ENCODE data around the gene UBAP2.
"Not testable (repeated sequence)": the region's sequence is repeated elsewhere in the genome, so short reads cannot be mapped to it uniquely, and the experiment has no call there.

The UBAP2 gene

DNA sequence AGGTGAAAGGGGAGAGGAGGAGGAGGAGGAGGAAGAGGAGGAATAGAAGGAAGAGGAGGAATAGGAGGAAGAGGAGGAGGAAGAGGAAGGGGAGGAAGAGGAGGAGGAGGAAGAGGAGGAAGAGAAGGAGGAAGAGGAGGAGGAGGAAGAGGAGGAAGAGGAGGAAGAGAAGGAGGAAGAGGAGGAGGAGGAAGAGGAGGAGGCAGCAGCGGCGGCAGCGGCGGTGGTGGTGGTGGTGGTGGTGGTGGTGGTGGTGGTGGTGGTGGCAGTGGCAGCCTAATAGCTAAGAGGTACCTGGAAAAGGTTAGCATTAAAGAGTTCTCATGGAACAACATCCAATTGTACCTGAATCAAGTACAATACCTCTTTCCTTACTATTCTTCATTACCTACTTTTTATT lies 32.5 kb downstream of the UBAP2 start:
- H3K9me3 ChIP-seq (ENCODE audit: low read length): no peaks in the 10 kb centered on the region
- peaks cover 3% of the 10 kb centered on the region for H3K36me3 ChIP-seq (ENCODE audit: insufficient read depth, low read length)
- H3K4me1 ChIP-seq (ENCODE audit: insufficient read depth, low read length): no peaks in the 10 kb centered on the region
- H3K27me3 ChIP-seq (ENCODE audit: control insufficient read depth in 1 of 2, insufficient read depth in 2 of 2, low read length in 2 of 2): no peaks in the 10 kb centered on the region
- no peak overlapping the region for H3K4me3 ChIP-seq (ENCODE audit: low read depth in 1 of 2, low read length in 2 of 2)
- H3K27ac ChIP-seq (ENCODE audit: low read depth, low read length): no peak overlapping the region
- H3K9ac ChIP-seq (ENCODE audit: low read length): no peak overlapping the region

DNA sequence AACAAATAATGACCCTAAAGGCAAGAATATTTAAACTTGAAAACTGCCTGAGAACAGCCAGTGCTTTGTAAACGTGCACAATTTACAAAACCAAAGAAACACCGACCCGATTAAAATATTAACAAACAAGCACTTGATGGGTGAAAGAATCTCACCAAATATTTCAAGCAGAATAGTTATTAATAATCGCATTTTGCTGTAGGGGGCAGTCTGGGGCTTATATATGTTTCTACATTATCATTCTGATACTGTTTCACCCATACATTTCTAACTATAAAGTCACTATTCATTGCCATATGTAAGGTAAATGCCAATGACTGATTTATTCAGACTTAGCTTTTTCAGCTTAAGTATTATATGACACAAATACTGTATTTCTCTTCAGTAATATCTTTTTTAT lies 37.7 kb downstream of the UBAP2 start:
- H3K36me3 ChIP-seq (ENCODE audit: insufficient read depth, low read length): peaks cover 3% of the 10 kb centered on the region
- no peak overlapping the region for H3K9ac ChIP-seq (ENCODE audit: low read length)
- H3K9me3 ChIP-seq (ENCODE audit: low read length): no peaks in the 10 kb centered on the region
- no peak overlapping the region for H3K27ac ChIP-seq (ENCODE audit: low read depth, low read length)
- no peak overlapping the region for H3K4me3 ChIP-seq (ENCODE audit: low read depth in 1 of 2, low read length in 2 of 2)
- no peaks in the 10 kb centered on the region for H3K4me1 ChIP-seq (ENCODE audit: insufficient read depth, low read length)
- H3K27me3 ChIP-seq (ENCODE audit: control insufficient read depth in 1 of 2, insufficient read depth in 2 of 2, low read length in 2 of 2): no peaks in the 10 kb centered on the region

DNA sequence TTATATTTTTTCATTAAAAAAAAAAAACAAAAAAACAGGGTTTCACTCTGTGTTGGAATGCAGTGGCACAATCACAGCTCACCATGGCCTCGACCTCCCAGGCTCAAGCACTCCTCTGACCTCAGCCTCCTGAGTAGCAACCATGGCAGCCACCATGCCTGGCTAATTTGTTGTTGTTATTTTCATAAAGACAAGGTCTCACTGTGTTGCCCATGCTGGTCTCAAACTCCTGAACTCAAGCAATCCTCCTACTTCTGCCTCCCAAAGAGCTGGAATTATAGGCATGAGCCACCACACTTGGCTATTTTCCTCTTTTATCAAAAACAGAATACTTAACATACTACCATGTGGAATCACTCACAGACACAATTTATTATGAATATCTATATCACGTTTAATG lies 46.7 kb downstream of the UBAP2 start:
- Histone ChIP-seq H3K4me3 (ENCODE audit: low read depth in 1 of 2, low read length in 2 of 2) (no peak overlapping the region), H3K27ac (ENCODE audit: low read depth, low read length) (no peak overlapping the region), H3K36me3 (ENCODE audit: insufficient read depth, low read length) (no peaks in the 10 kb centered on the region)

DNA sequence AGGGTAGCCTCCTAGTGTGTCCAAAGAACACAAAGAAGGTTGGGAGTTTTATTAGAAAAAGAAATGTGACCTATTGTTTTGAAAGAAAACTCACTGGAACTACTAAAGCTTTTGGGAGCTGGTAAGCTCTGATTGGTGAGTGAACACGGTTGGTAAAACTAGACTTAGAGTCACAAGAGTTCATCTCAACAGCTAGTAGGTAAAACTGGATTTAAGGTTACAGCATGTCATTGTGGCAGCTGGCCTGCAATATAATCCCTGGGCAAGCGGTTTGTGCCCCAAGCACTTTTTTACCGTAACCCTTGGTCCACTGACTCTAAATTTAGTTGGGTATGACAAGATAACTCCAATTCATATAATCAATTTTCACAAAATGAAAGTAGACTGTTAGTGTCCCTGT lies 47.4 kb downstream of the UBAP2 start:
- Histone ChIP-seq H3K9ac (ENCODE audit: low read length) (no peak overlapping the region), H3K27ac (ENCODE audit: low read depth, low read length) (no peak overlapping the region)

More for the DNA sequence above, 46.7 kb downstream of the UBAP2 start:
- Histone ChIP-seq H3K4me1 (ENCODE audit: insufficient read depth, low read length) (no peaks in the 10 kb centered on the region), H3K27me3 (ENCODE audit: control insufficient read depth in 1 of 2, insufficient read depth in 2 of 2, low read length in 2 of 2) (no peaks in the 10 kb centered on the region), H3K9me3 (ENCODE audit: low read length) (no peaks in the 10 kb centered on the region), H3K9ac (ENCODE audit: low read length) (no peak overlapping the region)

DNA sequence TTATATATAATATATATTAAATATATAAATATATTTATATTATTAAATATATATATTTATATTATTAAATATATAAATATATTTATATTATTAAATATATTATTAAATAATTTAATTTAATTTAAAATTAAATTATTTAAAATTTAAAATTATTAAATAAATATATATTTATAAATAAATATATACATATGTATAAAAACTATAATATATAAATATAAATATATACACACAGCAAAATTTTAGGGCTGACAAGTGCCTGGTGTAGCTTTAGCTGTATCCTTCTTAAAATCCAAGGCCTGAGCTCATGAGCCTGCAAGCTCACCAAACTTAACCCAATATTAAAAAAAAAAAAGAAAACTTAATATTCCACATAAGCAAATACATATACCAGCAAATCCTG lies 53.2 kb downstream of the UBAP2 start:
- Histone ChIP-seq H3K27ac (ENCODE audit: low read depth, low read length) (no peak overlapping the region), H3K9me3 (ENCODE audit: low read length) (no peaks in the 10 kb centered on the region), H3K36me3 (ENCODE audit: insufficient read depth, low read length) (peaks cover 7% of the 10 kb centered on the region), H3K9ac (ENCODE audit: low read length) (no peak overlapping the region), H3K4me1 (ENCODE audit: insufficient read depth, low read length) (no peaks in the 10 kb centered on the region), H3K27me3 (ENCODE audit: control insufficient read depth in 1 of 2, insufficient read depth in 2 of 2, low read length in 2 of 2) (no peaks in the 10 kb centered on the region), H3K4me3 (ENCODE audit: low read depth in 1 of 2, low read length in 2 of 2) (no peak overlapping the region)

More for the DNA sequence above, 47.4 kb downstream of the UBAP2 start:
- Histone ChIP-seq H3K36me3 (ENCODE audit: insufficient read depth, low read length) (peaks cover under 1% of the 10 kb centered on the region), H3K4me1 (ENCODE audit: insufficient read depth, low read length) (no peaks in the 10 kb centered on the region), H3K27me3 (ENCODE audit: control insufficient read depth in 1 of 2, insufficient read depth in 2 of 2, low read length in 2 of 2) (no peaks in the 10 kb centered on the region), H3K4me3 (ENCODE audit: low read depth in 1 of 2, low read length in 2 of 2) (no peak overlapping the region), H3K9me3 (ENCODE audit: low read length) (no peaks in the 10 kb centered on the region)

DNA sequence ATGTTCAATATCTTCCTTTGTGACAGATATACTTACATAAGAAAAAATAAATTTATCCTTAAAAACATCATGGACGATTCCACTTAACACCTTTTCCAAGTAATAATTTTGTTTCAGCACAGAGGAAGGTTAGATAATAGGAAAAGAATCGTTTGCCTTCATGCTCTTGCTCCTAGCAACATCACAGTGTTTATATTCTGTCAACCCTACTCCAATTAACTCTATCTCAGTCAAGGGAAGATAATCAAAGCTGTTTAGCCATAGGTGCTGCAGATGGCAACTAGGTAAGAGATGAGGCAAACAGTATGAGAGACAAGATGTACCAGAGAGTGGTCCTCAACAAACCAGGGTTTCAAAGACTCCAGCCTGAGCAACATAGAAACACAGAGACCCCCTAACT lies 55.6 kb downstream of the UBAP2 start:
- no peak overlapping the region for H3K4me3 ChIP-seq (ENCODE audit: low read depth in 1 of 2, low read length in 2 of 2)
- no peaks in the 10 kb centered on the region for H3K9me3 ChIP-seq (ENCODE audit: low read length)
- no peaks in the 10 kb centered on the region for H3K27me3 ChIP-seq (ENCODE audit: control insufficient read depth in 1 of 2, insufficient read depth in 2 of 2, low read length in 2 of 2)
- peaks cover 11% of the 10 kb centered on the region for H3K36me3 ChIP-seq (ENCODE audit: insufficient read depth, low read length)
- H3K9ac ChIP-seq (ENCODE audit: low read length): no peak overlapping the region
- H3K27ac ChIP-seq (ENCODE audit: low read depth, low read length): no peak overlapping the region
- H3K4me1 ChIP-seq (ENCODE audit: insufficient read depth, low read length): no peaks in the 10 kb centered on the region

DNA sequence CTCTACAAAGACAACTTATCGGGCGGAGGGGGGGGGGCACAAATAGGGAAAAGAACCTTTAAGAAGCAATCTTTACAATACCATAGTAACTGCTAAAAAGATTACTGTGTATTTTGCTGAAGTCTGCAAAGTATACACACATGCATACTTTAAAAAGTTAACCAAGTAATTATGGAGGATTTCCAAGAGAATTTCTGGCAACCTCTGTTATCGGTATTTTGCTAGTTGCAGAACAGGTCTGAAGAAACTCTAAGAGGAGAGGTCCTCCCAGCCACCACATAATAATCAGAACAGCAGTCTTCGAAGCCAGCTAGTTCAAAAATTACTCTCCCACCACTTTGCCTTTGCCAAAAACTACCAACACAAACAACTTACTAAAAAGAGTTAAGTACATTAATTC lies 56.1 kb downstream of the UBAP2 start:
- H3K27ac ChIP-seq (ENCODE audit: low read depth, low read length): no peak overlapping the region
- H3K36me3 ChIP-seq (ENCODE audit: insufficient read depth, low read length): peaks cover 11% of the 10 kb centered on the region
- no peak overlapping the region for H3K4me3 ChIP-seq (ENCODE audit: low read depth in 1 of 2, low read length in 2 of 2)
- H3K27me3 ChIP-seq (ENCODE audit: control insufficient read depth in 1 of 2, insufficient read depth in 2 of 2, low read length in 2 of 2): no peaks in the 10 kb centered on the region
- no peaks in the 10 kb centered on the region for H3K4me1 ChIP-seq (ENCODE audit: insufficient read depth, low read length)
- H3K9me3 ChIP-seq (ENCODE audit: low read length): no peaks in the 10 kb centered on the region
- H3K9ac ChIP-seq (ENCODE audit: low read length): no peak overlapping the region

DNA sequence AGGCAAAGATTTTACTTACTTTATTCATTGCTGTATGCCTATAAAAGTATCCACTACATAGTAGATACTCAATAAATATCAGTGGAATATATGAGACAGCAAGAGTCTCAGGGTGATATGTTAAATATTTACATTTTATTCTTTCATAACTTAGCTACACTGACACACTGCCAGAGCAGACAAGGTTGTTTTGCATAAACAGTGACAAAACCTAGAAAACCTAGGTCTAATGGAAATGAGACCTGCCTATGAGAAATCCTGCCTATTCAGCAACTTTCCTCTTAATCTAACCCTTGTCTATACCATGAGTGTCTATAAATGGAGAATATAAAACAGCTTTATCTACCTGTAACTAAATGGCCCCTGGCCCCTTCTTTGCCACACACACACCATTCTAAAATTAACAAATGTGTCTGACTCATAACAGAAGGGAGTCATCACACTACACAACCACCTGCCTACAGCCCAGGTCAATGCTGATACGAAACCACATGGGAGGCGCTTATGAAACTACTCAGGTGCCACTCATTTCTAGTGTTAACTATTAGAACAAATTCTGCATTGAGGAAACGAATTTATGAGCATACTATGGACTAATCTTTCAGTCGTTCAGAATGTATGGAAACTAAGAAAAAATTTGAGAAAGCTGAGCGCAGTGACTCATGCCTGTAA lies 60.3 kb downstream of the UBAP2 start:
- H3K9ac ChIP-seq (ENCODE audit: low read length): no peak overlapping the region
- no peaks in the 10 kb centered on the region for H3K9me3 ChIP-seq (ENCODE audit: low read length)
- H3K27ac ChIP-seq (ENCODE audit: low read depth, low read length): no peak overlapping the region
- no peaks in the 10 kb centered on the region for H3K27me3 ChIP-seq (ENCODE audit: control insufficient read depth in 1 of 2, insufficient read depth in 2 of 2, low read length in 2 of 2)
- H3K4me3 ChIP-seq (ENCODE audit: low read depth in 1 of 2, low read length in 2 of 2): no peak overlapping the region
- H3K4me1 ChIP-seq (ENCODE audit: insufficient read depth, low read length): no peaks in the 10 kb centered on the region
- peaks cover 27% of the 10 kb centered on the region for H3K36me3 ChIP-seq (ENCODE audit: insufficient read depth, low read length)

DNA sequence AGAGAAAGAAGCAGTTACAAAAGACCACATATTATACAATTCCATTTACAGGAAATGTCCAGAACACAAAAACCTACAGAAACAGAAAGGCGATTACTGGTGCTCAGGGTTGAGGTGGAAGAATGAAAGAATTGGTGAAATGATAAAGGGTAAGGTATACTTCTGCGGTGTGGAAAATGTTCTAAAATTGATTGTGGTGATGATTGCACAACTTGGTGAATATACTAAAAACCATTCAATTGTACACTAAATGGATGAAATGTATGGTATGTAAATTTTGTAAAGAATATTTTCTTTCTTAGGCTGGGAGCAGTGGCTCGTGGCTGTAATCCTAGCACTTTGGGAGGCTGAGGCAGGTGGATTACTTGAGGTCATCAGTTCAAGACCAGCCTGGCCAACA lies 72.3 kb downstream of the UBAP2 start:
- no peaks in the 10 kb centered on the region for H3K9me3 ChIP-seq (ENCODE audit: low read length)
- H3K27me3 ChIP-seq (ENCODE audit: control insufficient read depth in 1 of 2, insufficient read depth in 2 of 2, low read length in 2 of 2): no peaks in the 10 kb centered on the region
- H3K4me1 ChIP-seq (ENCODE audit: insufficient read depth, low read length): no peaks in the 10 kb centered on the region
- H3K9ac ChIP-seq (ENCODE audit: low read length): no peak overlapping the region
- no peaks in the 10 kb centered on the region for H3K36me3 ChIP-seq (ENCODE audit: insufficient read depth, low read length)
- H3K27ac ChIP-seq (ENCODE audit: low read depth, low read length): no peak overlapping the region
- H3K4me3 ChIP-seq (ENCODE audit: low read depth in 1 of 2, low read length in 2 of 2): no peak overlapping the region

DNA sequence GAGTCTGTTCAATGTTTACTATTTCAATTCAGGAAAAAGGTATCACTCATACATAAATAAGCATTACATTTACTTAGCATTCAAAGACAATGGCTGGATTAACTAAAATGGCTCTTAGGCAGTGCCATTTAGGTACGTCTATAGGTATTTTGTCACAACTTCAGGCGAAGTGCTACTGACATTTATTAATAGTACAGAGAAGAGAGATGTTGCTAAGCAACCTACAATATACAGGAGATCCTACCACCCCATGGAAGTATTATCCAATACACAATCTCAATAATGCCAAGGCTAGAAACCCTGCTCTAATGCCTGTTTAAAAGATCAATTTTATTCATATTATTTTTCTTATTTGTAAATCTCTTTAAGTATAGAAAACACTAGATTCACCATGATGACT lies 76.0 kb downstream of the UBAP2 start:
- H3K9me3 ChIP-seq (ENCODE audit: low read length): no peaks in the 10 kb centered on the region
- H3K36me3 ChIP-seq (ENCODE audit: insufficient read depth, low read length): no peaks in the 10 kb centered on the region
- H3K27me3 ChIP-seq (ENCODE audit: control insufficient read depth in 1 of 2, insufficient read depth in 2 of 2, low read length in 2 of 2): no peaks in the 10 kb centered on the region
- no peak overlapping the region for H3K4me3 ChIP-seq (ENCODE audit: low read depth in 1 of 2, low read length in 2 of 2)
- no peak overlapping the region for H3K27ac ChIP-seq (ENCODE audit: low read depth, low read length)
- no peak overlapping the region for H3K9ac ChIP-seq (ENCODE audit: low read length)
- H3K4me1 ChIP-seq (ENCODE audit: insufficient read depth, low read length): no peaks in the 10 kb centered on the region

DNA sequence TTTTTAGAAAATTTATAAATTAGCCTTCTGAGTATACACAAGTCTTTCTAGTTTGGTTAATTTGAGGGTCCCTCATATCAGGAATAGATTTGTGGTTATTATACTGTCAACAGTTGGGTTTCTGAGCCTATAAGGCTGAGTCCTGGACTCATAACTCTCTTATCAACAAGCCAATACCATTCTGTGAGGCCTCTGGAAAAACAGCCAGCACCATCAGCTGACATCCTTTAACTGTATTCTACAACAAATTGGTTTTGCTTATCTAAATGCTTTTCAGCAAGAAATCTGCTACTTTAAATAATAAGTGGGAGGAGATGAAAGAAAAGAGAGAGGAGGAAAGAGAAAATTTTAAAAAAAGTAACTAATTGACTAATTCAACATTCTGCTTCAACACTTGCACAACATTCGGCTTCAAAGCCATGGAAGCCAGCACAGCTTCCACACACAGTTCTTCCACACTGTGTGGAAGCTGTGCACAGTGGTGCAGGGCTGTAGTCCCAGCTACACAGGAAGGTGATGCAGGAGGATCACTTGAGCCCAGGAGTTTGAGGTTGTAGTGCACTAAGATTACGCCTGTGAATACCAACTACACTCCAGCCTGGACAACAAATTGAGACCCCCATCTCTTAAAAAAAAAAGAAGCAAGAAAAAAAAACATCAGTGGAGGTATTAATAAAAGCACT lies 84.5 kb downstream of the UBAP2 start:
- no peaks in the 10 kb centered on the region for H3K36me3 ChIP-seq (ENCODE audit: insufficient read depth, low read length)
- no peaks in the 10 kb centered on the region for H3K4me1 ChIP-seq (ENCODE audit: insufficient read depth, low read length)
- no peaks in the 10 kb centered on the region for H3K9me3 ChIP-seq (ENCODE audit: low read length)
- H3K4me3 ChIP-seq (ENCODE audit: low read depth in 1 of 2, low read length in 2 of 2): no peak overlapping the region
- H3K9ac ChIP-seq (ENCODE audit: low read length): no peak overlapping the region
- no peak overlapping the region for H3K27ac ChIP-seq (ENCODE audit: low read depth, low read length)
- H3K27me3 ChIP-seq (ENCODE audit: control insufficient read depth in 1 of 2, insufficient read depth in 2 of 2, low read length in 2 of 2): no peaks in the 10 kb centered on the region

DNA sequence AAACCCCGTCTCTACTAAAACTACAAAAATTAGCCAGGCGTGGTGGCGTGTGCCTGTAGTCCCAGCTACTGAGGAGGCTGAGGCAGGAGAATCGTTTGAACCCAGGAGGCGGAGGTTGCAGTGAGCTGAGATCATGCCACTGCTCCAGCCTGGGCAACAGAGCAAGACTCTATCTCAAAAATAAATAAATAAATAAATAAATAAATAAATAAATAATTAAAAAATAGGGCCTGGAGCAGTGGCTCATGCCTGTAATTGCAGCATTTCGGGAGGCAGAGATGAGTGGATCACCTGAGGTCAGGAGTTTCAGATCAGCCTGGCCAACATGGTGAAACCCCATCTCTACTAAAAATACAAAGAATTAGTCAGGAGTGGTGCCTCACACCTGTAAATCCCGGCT lies 86.2 kb downstream of the UBAP2 start:
- H3K4me3 ChIP-seq (ENCODE audit: low read depth in 1 of 2, low read length in 2 of 2); H3K27me3 ChIP-seq (ENCODE audit: control insufficient read depth in 1 of 2, insufficient read depth in 2 of 2, low read length in 2 of 2); H3K9me3 ChIP-seq (ENCODE audit: low read length); H3K4me1 ChIP-seq (ENCODE audit: insufficient read depth, low read length); H3K9ac ChIP-seq (ENCODE audit: low read length); H3K36me3 ChIP-seq (ENCODE audit: insufficient read depth, low read length); H3K27ac ChIP-seq (ENCODE audit: low read depth, low read length): not testable (repeated sequence)

All from muscle layer of colon (tissue), 2 donors.